Ishikawa (cell line): ENCODE data around the gene THAP7.

Experiments
- CREB1 ChIP-seq: IDR thresholded peaks from 2 replicates; pipeline ENCODE4 v1.6.1; 2012; ENCODE audit warnings: low read depth
- EP300 ChIP-seq: IDR thresholded peaks from 2 replicates; pipeline ENCODE4 v1.6.1; 2012; ENCODE audit warnings: borderline replicate concordance
- FOXM1 ChIP-seq: IDR thresholded peaks from 2 replicates; pipeline ENCODE4 v1.6.1; 2012; ENCODE audit warnings: low read depth, borderline replicate concordance
- TAF1 ChIP-seq: IDR thresholded peaks from 2 replicates; pipeline ENCODE4 v1.6.1; 2012; ENCODE audit warnings: low read depth, mild to moderate bottlenecking
- TCF12 ChIP-seq: IDR thresholded peaks from 2 replicates; pipeline ENCODE4 v1.6.1; 2012; ENCODE audit warnings: low read depth
- YY1 ChIP-seq: IDR thresholded peaks from 2 replicates; pipeline ENCODE4 v1.6.1; 2012; ENCODE audit warnings: low read depth
- TF ChIP-seq, protein P1 (sequence below): IDR thresholded peaks from 2 replicates; pipeline ENCODE4 v1.6.1; 2012

DNA sequence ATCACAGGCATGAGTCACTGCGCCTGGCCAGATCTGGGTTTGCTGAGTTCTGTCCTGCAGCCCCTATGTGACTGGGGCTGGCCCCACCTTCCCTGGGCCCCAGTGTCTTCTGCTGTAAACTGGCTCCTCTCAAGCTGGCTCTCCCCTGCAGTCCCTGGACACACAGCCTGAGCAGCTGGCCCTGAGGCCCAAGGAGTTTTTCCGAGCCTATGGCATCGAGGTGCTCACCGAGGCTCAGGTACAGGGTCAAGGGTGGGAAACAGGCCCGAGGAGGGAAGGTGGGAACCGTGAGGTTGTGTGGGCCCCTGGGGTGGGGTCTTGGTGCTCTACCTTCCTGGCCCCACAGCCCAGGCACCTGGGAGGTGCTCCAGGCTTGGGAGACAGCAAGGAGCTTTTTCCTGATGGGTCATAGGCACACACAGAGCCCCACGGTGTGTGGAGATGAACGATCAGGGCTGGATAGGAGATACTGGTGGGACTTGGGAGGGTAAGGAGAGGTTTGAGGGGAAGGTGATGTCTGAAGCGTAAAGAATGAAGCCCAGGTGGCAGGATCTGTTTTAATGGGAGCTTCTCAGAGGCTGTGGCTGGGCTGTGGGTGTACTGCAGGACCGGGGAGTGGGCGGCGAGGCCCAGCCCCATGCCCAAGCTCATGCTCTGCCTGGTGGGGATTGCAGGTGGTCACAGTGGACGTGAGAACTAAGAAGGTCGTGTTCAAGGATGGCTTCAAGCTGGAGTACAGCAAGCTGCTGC lies 26.2 kb downstream of the THAP7 start:
- TF ChIP-seq TCF12 (no peak), CREB1 (no peak), EP300 (no peak), YY1 (no peak), TAF1 (no peak), FOXM1 (no peak)
- TF ChIP-seq, protein P1, sequence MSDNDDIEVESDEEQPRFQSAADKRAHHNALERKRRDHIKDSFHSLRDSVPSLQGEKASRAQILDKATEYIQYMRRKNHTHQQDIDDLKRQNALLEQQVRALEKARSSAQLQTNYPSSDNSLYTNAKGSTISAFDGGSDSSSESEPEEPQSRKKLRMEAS: no peak
